GM19351 (cell line): ENCODE measurements around the gene KDR.

Experiments
- ATAC-seq: cut with Tn5 transposase; IDR thresholded peaks from one replicate; pipeline ENCODE4 v1.9.1; 2021; ENCODE audit warnings: mild to moderate bottlenecking, moderate library complexity; ENCODE audit not compliant: unreplicated experiment

The KDR gene

DNA sequence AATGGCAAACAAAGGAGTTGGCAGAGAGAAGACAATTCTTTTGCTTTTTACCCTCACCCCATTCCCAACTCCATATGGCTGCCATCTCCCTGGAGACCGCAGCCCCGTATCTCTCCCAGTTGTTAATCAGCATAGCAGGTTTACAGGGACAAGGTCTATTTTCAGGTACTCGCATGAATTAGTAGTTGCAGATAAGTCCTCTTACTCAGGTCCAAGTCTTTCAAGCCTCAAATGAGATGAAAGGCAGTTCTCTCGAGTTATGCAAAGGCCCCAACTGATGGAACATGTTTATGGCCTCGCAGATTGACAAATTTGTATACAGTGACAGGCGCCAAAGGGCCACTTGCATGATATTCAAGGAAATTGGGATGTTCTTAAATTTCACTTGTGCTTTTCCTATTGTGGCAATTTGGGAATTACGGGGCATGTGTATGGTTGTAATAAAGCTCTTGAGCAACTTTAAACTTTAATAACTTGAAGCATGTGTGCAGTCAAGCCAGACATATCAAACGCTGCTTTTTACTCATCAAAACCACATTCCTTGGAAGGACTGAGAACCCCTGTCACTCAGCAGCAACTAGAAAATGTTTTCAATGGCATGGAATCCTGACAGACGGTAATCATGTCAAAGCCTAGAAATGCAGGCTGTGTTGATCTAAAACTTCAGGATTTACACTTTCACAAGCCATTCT lies 45.1 kb downstream of the KDR start:
- no peak for ATAC-seq

GRCh38 chr4:55079451-55080173 lies 45.8 kb downstream of the KDR start:
- ATAC-seq: no peak

DNA sequence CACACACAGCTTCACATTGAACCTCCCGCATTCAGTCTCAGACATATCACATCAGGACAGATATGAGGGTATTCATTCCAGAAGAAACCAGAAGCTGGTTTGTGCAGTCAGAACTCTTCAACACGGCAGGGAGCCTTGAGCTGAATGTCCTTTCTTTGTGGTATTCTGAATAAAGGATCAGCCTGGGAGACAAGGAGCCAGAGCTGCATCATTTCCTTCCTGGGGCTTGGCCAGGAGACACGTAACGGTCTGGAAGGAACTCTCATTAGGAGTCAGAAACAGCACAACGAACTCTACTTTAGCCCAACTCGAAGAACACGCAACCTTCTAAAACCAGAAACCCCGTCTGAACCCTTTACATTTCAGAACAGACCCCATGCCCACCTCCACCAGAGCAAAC lies 46.4 kb downstream of the KDR start:
- no peak for ATAC-seq

DNA sequence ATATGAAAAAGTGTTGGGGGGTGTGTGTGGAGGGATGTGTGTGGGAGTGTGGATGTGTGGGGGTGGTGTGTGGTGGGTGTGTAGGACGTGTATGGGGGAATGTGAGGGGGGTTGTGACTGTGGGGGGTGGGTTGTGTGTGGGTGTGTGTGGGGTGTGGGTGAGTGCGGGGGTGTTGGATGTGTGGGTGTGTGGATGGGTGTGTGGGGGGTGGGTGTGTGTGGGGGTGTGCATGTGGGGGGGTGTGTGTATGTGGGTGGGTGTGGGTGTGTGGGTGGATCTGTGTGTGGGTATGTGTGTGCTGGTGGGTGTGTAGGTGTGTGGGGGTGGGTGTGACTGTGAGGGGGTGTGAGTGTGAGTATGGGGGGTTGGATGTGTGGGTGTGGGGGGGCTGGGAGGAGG lies 47.8 kb downstream of the KDR start:
- no peak for ATAC-seq

DNA sequence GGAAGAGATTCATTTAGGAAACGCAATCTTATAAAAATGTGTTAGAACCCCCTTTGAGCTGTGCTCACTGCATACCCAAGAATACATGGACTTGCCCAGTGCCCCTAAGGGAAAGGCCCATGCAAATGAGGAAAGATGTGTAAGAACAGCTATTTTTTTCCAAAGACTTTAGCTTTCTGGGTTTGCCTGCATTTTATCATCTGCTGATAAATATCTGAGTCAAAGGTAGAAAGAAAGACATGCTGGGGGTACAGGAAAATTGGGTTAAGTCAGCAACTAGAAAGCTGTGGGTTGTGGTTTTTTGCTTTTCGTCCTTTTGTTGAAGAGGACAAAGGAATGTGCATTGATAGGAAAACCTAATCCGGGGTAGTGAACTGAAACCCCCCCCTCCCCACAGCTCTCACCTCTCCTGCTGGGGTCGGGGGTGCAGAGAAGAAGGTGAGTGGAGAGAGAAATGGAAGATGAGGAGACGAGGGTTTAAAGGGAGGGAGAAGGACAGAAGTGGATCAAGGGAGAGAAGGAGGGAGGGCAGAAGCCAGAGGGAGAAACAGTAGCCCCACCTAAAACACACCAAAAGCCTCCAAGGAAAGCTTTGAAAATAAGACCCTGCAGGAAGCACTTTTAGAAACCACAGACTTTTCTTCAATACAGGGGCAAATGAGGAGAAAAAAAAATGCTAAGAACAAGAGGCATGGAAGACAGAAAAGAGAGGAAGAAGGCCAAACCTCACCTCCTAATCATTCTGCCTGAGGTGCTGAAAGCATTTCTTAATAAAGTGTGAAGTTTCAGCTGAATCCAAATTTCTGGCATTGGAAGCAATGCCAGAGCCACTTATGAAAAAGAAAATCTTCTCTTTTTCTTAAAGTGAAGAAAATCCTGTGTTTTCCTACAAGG lies 49.3 kb downstream of the KDR start:
- no peak for ATAC-seq

GRCh38 chr4:55075376-55075775 lies 50.0 kb downstream of the KDR start:
- ATAC-seq: no peak

- ATAC-seq: no peak
These were observed 51.0 kb downstream of the KDR start for GRCh38 chr4:55074386-55074785.

DNA sequence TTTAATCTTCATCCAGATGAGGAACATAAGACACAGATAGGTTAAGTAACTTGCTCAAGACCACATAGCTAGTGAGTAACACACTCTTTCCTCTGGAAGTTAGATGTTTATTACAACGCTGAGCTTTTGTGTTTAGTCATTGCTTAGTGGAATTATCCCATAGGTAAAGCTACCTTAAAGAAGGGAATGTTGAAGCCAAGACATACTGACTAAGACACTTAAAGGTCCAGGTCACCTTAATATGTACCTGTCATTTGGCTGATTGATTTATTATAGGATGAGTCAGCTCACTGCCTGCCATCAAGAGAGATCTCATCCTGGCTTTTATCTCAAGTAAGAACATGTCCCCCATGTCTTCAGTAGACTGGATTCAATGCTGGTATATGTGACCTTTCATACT lies 53.4 kb downstream of the KDR start:
- ATAC-seq: no peak

DNA sequence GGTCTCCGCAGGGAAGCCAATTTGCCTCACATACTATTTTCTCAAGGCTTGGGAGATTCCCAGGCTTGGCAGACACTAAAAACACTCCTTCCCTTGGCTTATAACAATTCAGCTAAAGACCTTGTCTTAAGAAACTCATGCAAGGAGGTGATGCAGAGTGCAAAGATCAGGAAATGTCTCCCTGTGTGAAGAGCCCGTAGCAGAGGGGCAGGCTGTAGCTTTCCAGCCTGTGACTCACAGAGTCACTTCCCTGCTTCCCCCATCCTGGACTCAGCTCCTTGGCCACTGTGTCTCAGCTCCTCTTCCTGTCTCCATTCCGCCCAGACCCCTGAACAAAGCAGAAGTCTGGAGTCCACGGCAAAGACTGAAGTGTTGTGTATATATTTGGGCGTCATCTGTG lies 56.1 kb downstream of the KDR start:
- no peak for ATAC-seq

GRCh38 chr4:55068522-55068921 lies 56.9 kb downstream of the KDR start:
- ATAC-seq: no peak

DNA sequence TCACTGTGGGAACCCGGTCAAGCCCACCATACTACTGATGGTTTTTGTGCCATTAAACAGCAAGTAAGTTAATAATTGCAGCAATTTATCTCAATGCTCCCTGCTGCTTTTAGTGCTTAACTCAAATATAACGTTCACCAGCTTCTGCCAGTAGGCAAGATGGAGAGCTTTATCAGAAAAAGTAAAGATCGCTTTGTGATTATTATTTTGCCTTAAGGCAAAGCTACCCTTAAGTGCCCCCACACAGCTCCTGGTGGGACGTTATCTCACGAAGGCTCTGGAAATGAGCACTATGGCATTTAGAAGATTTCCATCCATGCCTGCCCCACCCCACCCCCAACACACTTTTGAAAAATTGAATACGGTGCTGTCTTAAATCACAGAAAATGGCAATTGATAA lies 59.4 kb downstream of the KDR start:
- ATAC-seq: no peak

- no peak for ATAC-seq
These were observed 69.9 kb downstream of the KDR start for GRCh38 chr4:55055529-55055928.

DNA sequence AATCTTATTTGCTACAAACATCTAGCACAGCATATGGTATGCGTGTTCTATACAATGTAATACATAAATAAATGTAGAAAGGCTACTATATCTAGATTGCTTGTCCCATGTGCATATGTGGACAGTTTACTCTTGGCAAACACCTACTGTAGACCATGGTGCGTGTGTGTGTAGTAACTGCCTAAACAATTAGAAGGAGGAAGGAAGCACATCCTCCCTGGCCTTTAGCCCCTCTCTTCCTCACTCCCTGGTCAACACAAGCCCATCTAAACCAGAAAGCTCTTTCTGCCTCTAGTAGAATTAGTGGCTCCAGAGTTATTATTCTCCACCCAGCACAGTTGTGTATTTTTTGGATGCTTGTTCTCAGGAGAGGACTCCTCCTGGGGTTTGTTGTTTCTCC lies 73.9 kb downstream of the KDR start:
- no peak for ATAC-seq

- ATAC-seq: no peak
These were observed 74.9 kb downstream of the KDR start for GRCh38 chr4:55050418-55050950.

DNA sequence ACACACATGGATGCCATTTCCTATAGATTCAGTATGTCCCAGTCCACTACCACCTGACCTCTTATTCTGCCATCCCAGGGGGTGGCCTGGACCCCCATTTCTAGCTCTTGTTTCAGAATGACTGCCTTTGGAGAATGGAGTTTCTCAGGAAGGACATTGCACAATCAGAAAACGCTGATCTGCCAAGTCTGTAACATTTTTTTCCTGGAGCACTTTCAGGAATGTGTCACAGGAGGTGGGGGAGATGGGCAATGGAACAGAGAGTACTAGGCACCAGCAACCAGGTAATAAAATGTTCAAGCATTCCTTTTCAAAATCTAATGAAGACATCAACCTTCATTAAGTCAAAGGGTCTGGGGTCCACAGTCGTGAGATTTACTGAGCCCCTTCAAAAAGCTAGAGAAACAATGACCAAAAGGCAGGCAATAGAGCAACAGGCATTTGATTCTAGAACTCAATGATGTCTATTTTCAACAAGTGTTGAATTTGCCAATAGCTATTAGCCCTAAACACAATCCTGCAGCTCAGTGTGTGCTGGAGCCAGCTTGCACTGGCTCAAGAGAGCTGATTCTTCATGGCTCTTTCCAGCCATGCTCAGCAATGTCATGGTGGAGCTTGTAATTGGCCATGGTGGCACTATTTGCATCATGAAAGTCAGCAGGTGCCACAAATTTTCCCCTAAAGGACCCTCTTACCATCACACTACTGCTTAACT lies 87.1 kb downstream of the KDR start:
- no peak for ATAC-seq

GRCh38 chr4:55037728-55038127 lies 87.7 kb downstream of the KDR start:
- ATAC-seq: no peak

- no peak for ATAC-seq
These were observed 89.0 kb downstream of the KDR start for GRCh38 chr4:55036405-55036804.

GRCh38 chr4:55035892-55036291 lies 89.5 kb downstream of the KDR start:
- no peak for ATAC-seq

GRCh38 chr4:55033296-55033695 lies 92.1 kb downstream of the KDR start:
- no peak for ATAC-seq

DNA sequence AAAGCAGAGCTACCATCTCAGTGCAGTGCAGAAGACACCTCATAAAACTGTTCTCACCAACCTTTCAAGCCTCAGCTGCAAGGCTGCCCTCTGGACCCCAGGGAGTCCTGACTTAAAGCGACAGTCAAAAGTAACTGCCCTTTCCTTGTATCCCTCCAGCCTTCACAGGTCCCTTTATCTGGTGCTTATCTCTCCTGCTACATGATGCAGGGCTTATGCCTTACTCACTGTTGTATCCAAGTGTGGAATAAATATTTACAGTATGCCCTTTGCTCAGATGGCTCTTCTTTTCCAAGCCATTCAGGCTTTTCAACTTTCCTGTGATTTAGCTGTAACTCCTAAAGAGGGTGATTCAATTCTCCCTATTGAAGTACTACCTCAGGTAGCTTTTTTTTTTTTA lies 92.6 kb downstream of the KDR start:
- ATAC-seq: no peak

GRCh38 chr4:55032179-55032578 lies 93.2 kb downstream of the KDR start:
- ATAC-seq: no peak
